Brain microvascular endothelial cell (primary cell): ENCODE data around the gene PDSS2.
"Not testable (repeated sequence)": the region's sequence is repeated elsewhere in the genome, so short reads cannot be mapped to it uniquely, and the experiment has no call there.

Source experiments
- DNase-seq: peaks from one replicate; pipeline ENCODE4 v3.0.0-alpha.2; 2020
- H3K27ac ChIP-seq: fragments of 250-450 bp; sonication (Bioruptor Pico); 2 replicates; pipeline ENCODE4 v1.5.1; 2020; ENCODE audit warnings: mild to moderate bottlenecking, moderate library complexity
- H3K27me3 ChIP-seq: fragments of 250-450 bp; sonication (Bioruptor Pico); replicated peaks from 2 replicates; pipeline ENCODE4 v1.5.1; 2020; ENCODE audit warnings: mild to moderate bottlenecking
- H3K36me3 ChIP-seq: fragments of 250-450 bp; sonication (Bioruptor Pico); replicated peaks from 2 replicates; pipeline ENCODE4 v1.5.1; 2020; ENCODE audit warnings: mild to moderate bottlenecking
- H3K4me3 ChIP-seq: 2 replicates; pipeline ENCODE4 v1.5.1; 2011; ENCODE audit warnings: low read depth, mild to moderate bottlenecking, control low read depth, low read length, moderate library complexity
- CTCF ChIP-seq: IDR thresholded peaks from 2 replicates; pipeline ENCODE4 v1.5.1; 2011; ENCODE audit warnings: low read depth, mild to moderate bottlenecking, moderate library complexity, low read length, control low read depth, inconsistent platforms; ENCODE audit errors: missing control alignments
- in situ Hi-C: cut with HindIII; loops from 2 replicates; pipeline ENCODE4 v1.10.0; 2017; ENCODE audit warnings: low sequenced_read_pairs, low pct_ligation_motif_present

PDSS2 gene

GRCh38 chr6:107440936-107441335 is 18.4 kb downstream of the PDSS2 start:
- no peak overlapping the region for H3K4me3 ChIP-seq
- no peak for DNase-seq
- H3K27me3 ChIP-seq, result no peaks in the 10 kb centered on the region
- H3K27ac ChIP-seq, result no peak overlapping the region
- H3K36me3 ChIP-seq, result no peaks in the 10 kb centered on the region
- in situ Hi-C loops, result no loop called here
- no peak for TF ChIP-seq CTCF

- in situ Hi-C loops, result no loop called here
- Histone ChIP-seq H3K27me3 (no peaks in the 10 kb centered on the region), H3K27ac (no peak overlapping the region), H3K36me3 (no peaks in the 10 kb centered on the region), H3K4me3 (no peak overlapping the region)
- no peak for TF ChIP-seq CTCF
- DNase-seq, result no peak
Measured at GRCh38 chr6:107439406-107439805, 20.0 kb downstream of the PDSS2 start.

DNA sequence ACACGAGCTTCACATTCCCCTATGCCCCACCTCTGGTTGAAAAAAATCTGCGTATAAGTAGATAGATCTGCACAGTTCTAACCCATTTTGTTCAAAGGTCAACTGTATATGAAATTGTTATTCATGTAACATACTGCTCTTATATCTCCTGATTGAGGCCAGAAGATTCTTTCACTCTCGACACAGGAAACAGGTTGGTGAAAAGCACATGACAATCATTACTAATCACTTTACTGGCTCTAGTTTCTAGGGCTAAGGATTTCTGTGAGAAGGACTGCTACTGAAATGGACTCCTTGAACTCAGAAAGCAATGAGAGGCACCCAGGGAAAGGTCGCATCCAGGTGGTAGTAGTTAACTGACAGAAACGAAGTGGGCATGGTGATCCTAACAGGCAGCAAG is 21.7 kb downstream of the PDSS2 start:
- no peaks in the 10 kb centered on the region for H3K27me3 ChIP-seq

GRCh38 chr6:107436881-107437280 is 22.5 kb downstream of the PDSS2 start:
- no peaks in the 10 kb centered on the region for H3K36me3 ChIP-seq
- no peak overlapping the region for H3K4me3 ChIP-seq
- no peaks in the 10 kb centered on the region for H3K27me3 ChIP-seq
- no peak for DNase-seq
- in situ Hi-C loops, result no loop called here
- TF ChIP-seq CTCF, result no peak
- H3K27ac ChIP-seq, result no peak overlapping the region

More for the DNA sequence above, 21.7 kb downstream of the PDSS2 start:
- in situ Hi-C loops, result no loop called here
- H3K36me3 ChIP-seq, result no peaks in the 10 kb centered on the region
- no peak for DNase-seq
- no peak for TF ChIP-seq CTCF
- no peak overlapping the region for H3K4me3 ChIP-seq
- no peak overlapping the region for H3K27ac ChIP-seq

GRCh38 chr6:107435798-107436197 is 23.6 kb downstream of the PDSS2 start:
- Histone ChIP-seq H3K27ac (no peak overlapping the region), H3K36me3 (no peaks in the 10 kb centered on the region), H3K4me3 (no peak overlapping the region), H3K27me3 (no peaks in the 10 kb centered on the region)
- DNase-seq, result no peak
- no peak for TF ChIP-seq CTCF
- in situ Hi-C loops, result no loop called here

- no peak for DNase-seq
- in situ Hi-C loops, result no loop called here
- Histone ChIP-seq H3K27me3 (no peaks in the 10 kb centered on the region), H3K27ac (no peak overlapping the region), H3K36me3 (no peaks in the 10 kb centered on the region), H3K4me3 (no peak overlapping the region)
- TF ChIP-seq CTCF, result no peak
Measured at GRCh38 chr6:107434812-107435211, 24.6 kb downstream of the PDSS2 start.

GRCh38 chr6:107425951-107426350 is 33.4 kb downstream of the PDSS2 start:
- H3K27me3 ChIP-seq, H3K36me3 ChIP-seq, H3K4me3 ChIP-seq, DNase-seq, H3K27ac ChIP-seq, in situ Hi-C loops: not testable (repeated sequence)
